ENCODE results near the gene SYNJ1. TPM values are rescaled to one million over a fixed set of nuclear protein-coding genes. Genes with fewer than 3 reads are reported as not detected.

Gene SYNJ1
- total and polyA plus RNA-seq, 10 of the 15 experiments (the other 5 are each of a cell fraction or from before 2014, with no cell fraction given): 1.2 to 7.0 (median 3.5) TPM

GRCh38 chr21:32597205-32597604, 130.6 kb downstream of the SYNJ1 start:
- no peaks in the 10 kb centered on the region for H3K79me2 ChIP-seq (ENCODE audit: control insufficient read depth, insufficient read depth, low read length)
- H3K9me3 ChIP-seq (replicated peaks; ENCODE audit: control insufficient read depth, insufficient read depth, low read length): no peaks in the 10 kb centered on the region
- ChIA-PET POLR2A (no interaction called here), SMC1A (ENCODE audit: uncharacterized antibody, unreplicated experiment) (no interaction called here), RAD21 (ENCODE audit: unreplicated experiment) (no interaction called here), CTCF (interaction anchor here (1.4 kb wide), 1 partner anchor 194 kb away, joined by 3 read pairs; no protein-coding TSS in a partner anchor)
- ATAC-seq (no peak), FAIRE-seq (no peak), DNase-seq (ENCODE audit: low read depth, low spot score) (no peak)
- in situ Hi-C loops (cut with MboI) (no loop called here), intact Hi-C loops (cut with micrococcal nuclease; ENCODE audit: unreplicated experiment) (no loop called here)
- BruUV-seq (replicated peaks): no TSS peak
- 32% methylated on average over 6 of the region's 6 CpGs for WGBS (ENCODE audit: insufficient coverage, insufficient replicate concordance, low lambda C conversion rate, missing lambda C conversion rate)
- TF ChIP-seq, protein P1, sequence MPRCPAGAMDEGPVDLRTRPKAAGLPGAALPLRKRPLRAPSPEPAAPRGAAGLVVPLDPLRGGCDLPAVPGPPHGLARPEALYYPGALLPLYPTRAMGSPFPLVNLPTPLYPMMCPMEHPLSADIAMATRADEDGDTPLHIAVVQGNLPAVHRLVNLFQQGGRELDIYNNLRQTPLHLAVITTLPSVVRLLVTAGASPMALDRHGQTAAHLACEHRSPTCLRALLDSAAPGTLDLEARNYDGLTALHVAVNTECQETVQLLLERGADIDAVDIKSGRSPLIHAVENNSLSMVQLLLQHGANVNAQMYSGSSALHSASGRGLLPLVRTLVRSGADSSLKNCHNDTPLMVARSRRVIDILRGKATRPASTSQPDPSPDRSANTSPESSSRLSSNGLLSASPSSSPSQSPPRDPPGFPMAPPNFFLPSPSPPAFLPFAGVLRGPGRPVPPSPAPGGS (IDR thresholded peaks at IDR 0.05; ENCODE audit: borderline replicate concordance, insufficient read depth, low read depth, low read length, poor library complexity, severe bottlenecking): peak; percentile 23
- TF ChIP-seq CHD1 (IDR thresholded peaks at IDR 0.05; ENCODE audit: low read depth, low read length): no peak
- H3K9ac ChIP-seq (ENCODE audit: control insufficient read depth, insufficient read depth, low read length): no peak overlapping the region
- no peak overlapping the region for H2AFZ ChIP-seq (ENCODE audit: control insufficient read depth, low read depth, low read length)
- H3K4me2 ChIP-seq (ENCODE audit: control insufficient read depth, insufficient read depth): no peak overlapping the region
- no peak overlapping the region for H3K27ac ChIP-seq (ENCODE audit: control insufficient read depth, insufficient read depth)
- no peak overlapping the region for H3K4me3 ChIP-seq
- H3K27me3 ChIP-seq (replicated peaks in 1 of 2; ENCODE audit: control insufficient read depth in 2 of 2, insufficient read depth in 2 of 2, low read length in 1 of 2): no peaks in the 10 kb centered on the region
- no peaks in the 10 kb centered on the region for H3K4me1 ChIP-seq (ENCODE audit: control insufficient read depth, insufficient read depth, low read length)
- no peaks in the 10 kb centered on the region for H4K20me1 ChIP-seq (ENCODE audit: control insufficient read depth, insufficient read depth)
- H3K36me3 ChIP-seq (ENCODE audit: control insufficient read depth in 2 of 2, insufficient read depth in 2 of 2, low read length in 1 of 2): peaks cover 0 to 2% of the 10 kb centered on the region in 2 experiments; a peak in 3 of 4 replicates

DNA sequence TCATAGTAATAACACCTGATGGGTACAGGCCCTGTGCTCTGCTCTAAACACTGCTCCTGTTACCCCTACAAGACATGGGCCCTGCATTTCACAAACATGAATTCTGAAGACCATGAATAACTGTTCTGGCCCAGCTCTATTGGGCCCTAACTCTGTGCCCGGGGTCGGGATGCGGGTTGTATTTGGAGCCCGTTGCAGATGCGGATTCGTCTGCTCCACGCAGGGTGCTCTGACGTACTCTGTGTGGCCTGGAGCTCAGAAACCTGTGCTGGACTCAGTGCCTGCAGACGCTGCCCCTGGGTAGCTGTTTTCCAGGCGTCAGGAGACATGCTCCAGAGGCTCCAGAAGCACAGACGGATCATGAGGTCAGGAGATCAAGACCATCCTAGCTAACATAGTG, 132.4 kb downstream of the SYNJ1 start:
- ChIA-PET POLR2A (interaction anchor here (0.6 kb wide), 1 partner anchor 10 kb away, joined by 3 read pairs; the partner anchor contains the start of gene TCP10L), SMC1A (ENCODE audit: uncharacterized antibody, unreplicated experiment) (no interaction called here), CTCF (interaction anchor here (0.7 to 1.4 kb wide), 2 partner anchors 11 to 192 kb away, joined by 3 to 4 read pairs; no protein-coding TSS in a partner anchor), RAD21 (ENCODE audit: unreplicated experiment) (no interaction called here)
- no peak overlapping the region for H3K4me2 ChIP-seq (ENCODE audit: control insufficient read depth, insufficient read depth)
- H3K9me3 ChIP-seq (replicated peaks; ENCODE audit: control insufficient read depth, insufficient read depth, low read length): no peaks in the 10 kb centered on the region
- DNase-seq (ENCODE audit: low read depth, low spot score): no peak
- no peaks in the 10 kb centered on the region for H3K4me1 ChIP-seq (ENCODE audit: control insufficient read depth, insufficient read depth, low read length)
- no peak overlapping the region for H2AFZ ChIP-seq (ENCODE audit: control insufficient read depth, low read depth, low read length)
- 86% methylated on average over 11 of the region's 11 CpGs for WGBS (ENCODE audit: insufficient coverage, insufficient replicate concordance, low lambda C conversion rate, missing lambda C conversion rate)
- no TSS peak for BruUV-seq (replicated peaks)
- in situ Hi-C loops (cut with MboI): no loop called here
- H3K27ac ChIP-seq (ENCODE audit: control insufficient read depth, insufficient read depth): no peak overlapping the region
- H3K9ac ChIP-seq (ENCODE audit: control insufficient read depth, insufficient read depth, low read length): no peak overlapping the region
- TF ChIP-seq FOS (IDR thresholded peaks at IDR 0.05; ENCODE audit: borderline replicate concordance, extremely low read depth, insufficient read length): no peak
- TF ChIP-seq NR2C2 (IDR thresholded peaks at IDR 0.05; ENCODE audit: borderline replicate concordance, control insufficient read depth, insufficient read length, low read depth): no peak
- no peaks in the 10 kb centered on the region for H4K20me1 ChIP-seq (ENCODE audit: control insufficient read depth, insufficient read depth)
- no peak for FAIRE-seq
- no peaks in the 10 kb centered on the region; a peak in 2 of 4 replicates for H3K36me3 ChIP-seq (ENCODE audit: control insufficient read depth in 2 of 2, insufficient read depth in 2 of 2, low read length in 1 of 2)
- ATAC-seq: no peak
- no peaks in the 10 kb centered on the region for H3K27me3 ChIP-seq (replicated peaks in 1 of 2; ENCODE audit: control insufficient read depth in 2 of 2, insufficient read depth in 2 of 2, low read length in 1 of 2)
- no peaks in the 10 kb centered on the region for H3K79me2 ChIP-seq (ENCODE audit: control insufficient read depth, insufficient read depth, low read length)
- H3K4me3 ChIP-seq: no peak overlapping the region
- intact Hi-C loops (cut with micrococcal nuclease; ENCODE audit: unreplicated experiment): no loop called here
